HG03097 (cell line): ENCODE data around the gene DNPEP.

Experiments used
- ATAC-seq: cut with Tn5 transposase; IDR thresholded peaks from one replicate; pipeline ENCODE4 v1.9.1; 2021; ENCODE audit not compliant: unreplicated experiment, low FRiP score

DNPEP gene

GRCh38 chr2:219387306-219388120 is at the start of gene DNPEP:
Gene DNPEP, minus strand, starts transcription at chr2:219387912. Its CDS starts 118 bp downstream, at chr2:219387794.
- ATAC-seq, result peak; percentile 51

- ATAC-seq, result no peak
These were observed 49.4 kb upstream of the DNPEP start for GRCh38 chr2:219437141-219437540.

- ATAC-seq, result no peak
These were observed 48.8 kb upstream of the DNPEP start for GRCh38 chr2:219436491-219436890.

- ATAC-seq, result no peak
These were observed 48.0 kb upstream of the DNPEP start for GRCh38 chr2:219435701-219436100.

- ATAC-seq, result no peak
These were observed 47.2 kb upstream of the DNPEP start, which contains the start of gene SPEG for GRCh38 chr2:219434718-219435525. Gene SPEG, plus strand, starts transcription at chr2:219434843. Its CDS starts 135 bp downstream, at chr2:219434978.

- no peak for ATAC-seq
These were observed 46.7 kb upstream of the DNPEP start for GRCh38 chr2:219434468-219434717.

- ATAC-seq, result no peak
These were observed 46.2 kb upstream of the DNPEP start for GRCh38 chr2:219433666-219434467.

- ATAC-seq, result no peak
These were observed 43.2 kb upstream of the DNPEP start for GRCh38 chr2:219430633-219431615.

GRCh38 chr2:219429958-219430606 is 42.4 kb upstream of the DNPEP start:
- ATAC-seq, result no peak

- no peak for ATAC-seq
These were observed 40.8 kb upstream of the DNPEP start for GRCh38 chr2:219428469-219428868.

GRCh38 chr2:219426534-219427136 is 38.9 kb upstream of the DNPEP start:
- ATAC-seq, result no peak

GRCh38 chr2:219426068-219426443 is 38.3 kb upstream of the DNPEP start:
- no peak for ATAC-seq

GRCh38 chr2:219425238-219426067 is 37.7 kb upstream of the DNPEP start:
- ATAC-seq, result no peak

GRCh38 chr2:219423652-219424377 is 36.1 kb upstream of the DNPEP start:
- no peak for ATAC-seq

- no peak for ATAC-seq
These were observed 35.3 kb upstream of the DNPEP start for GRCh38 chr2:219422952-219423534.

- ATAC-seq, result no peak
These were observed 33.6 kb upstream of the DNPEP start for GRCh38 chr2:219421323-219421722.

GRCh38 chr2:219420687-219421086 is 33.0 kb upstream of the DNPEP start:
- ATAC-seq, result no peak
